GM23338 (cell line): Measurements from ENCODE around the gene SLC8A1. TPM values are rescaled to one million over a fixed set of nuclear protein-coding genes. Genes with fewer than 3 reads are reported as not detected.

ENCODE experiments used
- ATAC-seq: fragments of 200-7000 bp; cut with Tn5 transposase; 3 replicates; pipeline ENCODE4 v1.9.1; 2020
- DNase-seq: peaks from one replicate; pipeline ENCODE4 v3.0.0-alpha.2; 2015; ENCODE audit warnings: low spot score
- H2AFZ ChIP-seq: fragments of 200-600 bp; sonication (generic); 2 replicates; pipeline ENCODE4 v1.8.0; 2016; ENCODE audit warnings: antibody characterized with exemption, mild to moderate bottlenecking, moderate library complexity
- H3F3A ChIP-seq: fragments of 200-600 bp; sonication (generic); replicated peaks from 2 replicates; pipeline ENCODE4 v1.8.0; 2017; ENCODE audit warnings: antibody characterized with exemption, mixed run types, low read depth
- H3K27ac ChIP-seq: fragments of 200-600 bp; sonication (generic); 2 replicates; pipeline ENCODE4 v1.6.1; 2016; ENCODE audit warnings: low read depth
- H3K27me3 ChIP-seq: fragments of 200-600 bp; sonication (generic); 2 replicates; pipeline ENCODE4 v1.8.0; 2016; ENCODE audit warnings: mild to moderate bottlenecking, mixed run types, moderate library complexity; ENCODE audit not compliant: insufficient read depth
- H3K36me3 ChIP-seq: fragments of 200-600 bp; sonication (generic); 2 replicates; pipeline ENCODE4 v1.8.0; 2016; ENCODE audit warnings: mild to moderate bottlenecking; ENCODE audit not compliant: insufficient read depth
- H3K4me1 ChIP-seq: fragments of 200-600 bp; sonication (generic); 2 replicates; pipeline ENCODE4 v1.8.0; 2016; ENCODE audit warnings: mild to moderate bottlenecking, moderate library complexity; ENCODE audit not compliant: insufficient read depth
- H3K4me2 ChIP-seq: fragments of 200-600 bp; sonication (generic); 2 replicates; pipeline ENCODE4 v1.7.1; 2017; ENCODE audit warnings: mixed run types
- H3K4me3 ChIP-seq: fragments of 200-600 bp; sonication (generic); 2 replicates; pipeline ENCODE4 v1.6.1; 2016; ENCODE audit warnings: mixed run types
- H3K79me2 ChIP-seq: fragments of 200-600 bp; sonication (generic); replicated peaks from 2 replicates; pipeline ENCODE4 v1.8.0; 2017; ENCODE audit warnings: mild to moderate bottlenecking; ENCODE audit not compliant: insufficient read depth
- H3K9me2 ChIP-seq: fragments of 200-600 bp; sonication (generic); 2 replicates; pipeline ENCODE4 v1.8.0; 2017; ENCODE audit not compliant: insufficient read depth
- H4K20me1 ChIP-seq: fragments of 200-600 bp; sonication (generic); replicated peaks from 2 replicates; pipeline ENCODE4 v1.8.0; 2017; ENCODE audit warnings: mild to moderate bottlenecking; ENCODE audit not compliant: insufficient read depth
- H3K27ac Mint-ChIP-seq: 2 replicates; pipeline ENCODE4 v1.8.0; 2020; ENCODE audit warnings: inconsistent platforms, mild to moderate bottlenecking, moderate library complexity, mixed read lengths
- H3K27me3 Mint-ChIP-seq: 3 replicates; pipeline ENCODE4 v1.8.0; 2022; ENCODE audit warnings: low read depth, mild to moderate bottlenecking, moderate library complexity, mixed read lengths, inconsistent platforms; ENCODE audit not compliant: insufficient read depth, poor library complexity
- H3K36me3 Mint-ChIP-seq: 3 replicates; pipeline ENCODE4 v1.8.0; 2021; ENCODE audit warnings: low read depth, mild to moderate bottlenecking, inconsistent platforms, moderate library complexity, mixed read lengths
- H3K4me1 Mint-ChIP-seq: 3 replicates; pipeline ENCODE4 v1.8.0; 2020; ENCODE audit warnings: mild to moderate bottlenecking, inconsistent platforms, mixed read lengths
- H3K4me3 Mint-ChIP-seq: 3 replicates; pipeline ENCODE4 v1.8.0; 2021; ENCODE audit warnings: moderate library complexity, mild to moderate bottlenecking, inconsistent platforms, mixed read lengths
- H3K9me3 Mint-ChIP-seq: 3 replicates; pipeline ENCODE4 v1.8.0; 2020; ENCODE audit warnings: moderate library complexity, mild to moderate bottlenecking, inconsistent platforms, mixed read lengths
- CTCF ChIP-seq, 2 experiments: fragments of 200-600 bp in 1 of 2; sonication (generic) in 1 of 2; conservative IDR thresholded peaks; 2 replicates each; pipeline versions ENCODE4 v1.5.1 to v1.6.1; 2016 to 2017; ENCODE audit warnings: antibody characterized with exemption in 2 of 2, low read depth in 2 of 2, mild to moderate bottlenecking in 2 of 2, moderate library complexity in 1 of 2
- EZH2phosphoT487 ChIP-seq: fragments of 200-600 bp; sonication (generic); IDR thresholded peaks from one replicate; pipeline ENCODE4 v1.8.1; 2018; ENCODE audit warnings: antibody characterized with exemption; ENCODE audit not compliant: unreplicated experiment
- JUNB ChIP-seq: IDR thresholded peaks from one replicate; pipeline ENCODE4 v1.6.1; 2016; ENCODE audit warnings: antibody characterized with exemption; ENCODE audit not compliant: unreplicated experiment
- NANOG ChIP-seq: IDR thresholded peaks from 2 replicates; pipeline ENCODE4 v1.6.1; 2016; ENCODE audit warnings: antibody characterized with exemption, borderline replicate concordance
- REST ChIP-seq: IDR thresholded peaks from one replicate; pipeline ENCODE4 v1.6.1; 2018; ENCODE audit warnings: antibody characterized with exemption; ENCODE audit not compliant: unreplicated experiment
- ZNF462 ChIP-seq: fragments of 250-450 bp; sonication (Bioruptor Pico); IDR thresholded peaks from 2 replicates; pipeline ENCODE4 v1.5.0; 2020; ENCODE audit warnings: mild to moderate bottlenecking, moderate library complexity
- polyA plus RNA-seq: library from polyadenylated mRNA; unstranded; fragments of >200 nt; fragmentation: Nextera tagmentation; extraction: Ambion mirVana; gene quantifications from 2 replicates; pipeline ENCODE4 v1.2.1, GENCODE V29; 2016
- total RNA-seq: library from RNA; depleted of rRNA; stranded (reverse); fragments of >200 nt; shearing (Covaris generic); gene quantifications from 2 replicates; pipeline ENCODE4 v1.2.3, GENCODE V29; 2014

SLC8A1 gene
- total and polyA plus RNA-seq, 2 experiments from 2014 or later = 2.5 to 3.3 TPM

GRCh38 chr2:40485854-40486253, 34.0 kb upstream of the SLC8A1 start:
- peaks cover 5% of the 10 kb centered on the region; the same call in 2 of the 3 replicates for H3K4me1 Mint-ChIP-seq
- ATAC-seq (no peak), DNase-seq (no peak)
- no peak overlapping the region for H3K4me3 ChIP-seq
- no peaks in the 10 kb centered on the region for H4K20me1 ChIP-seq
- H3K27me3 ChIP-seq = no peaks in the 10 kb centered on the region
- H3K9me2 ChIP-seq = no peaks in the 10 kb centered on the region
- no peak for TF ChIP-seq EZH2phosphoT487
- TF ChIP-seq JUNB = no peak
- no peak for TF ChIP-seq NANOG
- no peak for TF ChIP-seq CTCF (conservative IDR thresholded peaks at IDR 0.05; ENCODE audit: low read depth in 2 of 2)
- no peak for TF ChIP-seq ZNF462 (CRISPR knock-in tag)
- TF ChIP-seq REST = no peak
- no peaks in the 10 kb centered on the region for H3K36me3 Mint-ChIP-seq
- H3K27ac ChIP-seq = no peak overlapping the region
- no peak overlapping the region for H3K4me2 ChIP-seq
- no peaks in the 10 kb centered on the region for H3K79me2 ChIP-seq
- no peak overlapping the region for H2AFZ ChIP-seq
- H3K27ac Mint-ChIP-seq = no peak overlapping the region
- H3F3A ChIP-seq = no peaks in the 10 kb centered on the region
- no peaks in the 10 kb centered on the region for H3K27me3 Mint-ChIP-seq
- no peaks in the 10 kb centered on the region for H3K36me3 ChIP-seq
- no peaks in the 10 kb centered on the region for H3K4me1 ChIP-seq
- no peaks in the 10 kb centered on the region; the same call in 2 of the 3 replicates for H3K9me3 Mint-ChIP-seq
- H3K4me3 Mint-ChIP-seq = no peak overlapping the region
